Brain microvascular endothelial cell (primary cell): ENCODE results near the gene RARG.

Experiments used
- DNase-seq: peaks from one replicate; pipeline ENCODE4 v3.0.0-alpha.2; 2020
- H3K27ac ChIP-seq: fragments of 250-450 bp; sonication (Bioruptor Pico); 2 replicates; pipeline ENCODE4 v1.5.1; 2020; ENCODE audit warnings: mild to moderate bottlenecking, moderate library complexity
- H3K27me3 ChIP-seq: fragments of 250-450 bp; sonication (Bioruptor Pico); replicated peaks from 2 replicates; pipeline ENCODE4 v1.5.1; 2020; ENCODE audit warnings: mild to moderate bottlenecking
- H3K36me3 ChIP-seq: fragments of 250-450 bp; sonication (Bioruptor Pico); replicated peaks from 2 replicates; pipeline ENCODE4 v1.5.1; 2020; ENCODE audit warnings: mild to moderate bottlenecking
- H3K4me3 ChIP-seq: 2 replicates; pipeline ENCODE4 v1.5.1; 2011; ENCODE audit warnings: low read depth, mild to moderate bottlenecking, control low read depth, low read length, moderate library complexity
- CTCF ChIP-seq: IDR thresholded peaks from 2 replicates; pipeline ENCODE4 v1.5.1; 2011; ENCODE audit warnings: low read depth, mild to moderate bottlenecking, moderate library complexity, low read length, control low read depth, inconsistent platforms; ENCODE audit errors: missing control alignments
- in situ Hi-C: cut with HindIII; loops from 2 replicates; pipeline ENCODE4 v1.10.0; 2017; ENCODE audit warnings: low sequenced_read_pairs, low pct_ligation_motif_present

The RARG gene

DNA sequence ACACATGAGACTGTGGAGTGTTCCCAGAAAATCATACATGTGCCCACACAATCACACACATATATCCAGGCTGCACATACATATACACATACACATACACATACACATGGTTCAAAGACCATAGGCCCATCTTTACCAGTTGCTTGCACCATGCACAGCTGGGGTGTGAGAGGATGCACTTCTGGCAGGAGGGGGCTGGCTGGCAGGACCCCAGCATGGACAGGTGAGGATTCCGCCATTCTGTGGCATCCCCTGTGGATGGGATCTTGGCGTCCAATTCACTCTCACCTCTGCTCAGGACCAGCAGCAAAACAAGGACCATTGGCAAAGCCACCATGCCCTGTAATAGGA lies 31.9 kb downstream of the RARG start:
- no peak for TF ChIP-seq CTCF
- in situ Hi-C loops, result no loop called here
- H3K36me3 ChIP-seq, result no peaks in the 10 kb centered on the region
- no peaks in the 10 kb centered on the region for H3K27me3 ChIP-seq
- no peak for DNase-seq
- H3K4me3 ChIP-seq, result no peak overlapping the region
- H3K27ac ChIP-seq, result no peak overlapping the region

GRCh38 chr12:53199700-53200099 lies 32.3 kb downstream of the RARG start:
- no peak overlapping the region for H3K27ac ChIP-seq

GRCh38 chr12:53198486-53199110 lies 33.4 kb downstream of the RARG start:
- TF ChIP-seq CTCF, result no peak
- no peak for DNase-seq
- in situ Hi-C loops, result no loop called here
- Histone ChIP-seq H3K4me3 (no peak overlapping the region), H3K36me3 (no peaks in the 10 kb centered on the region), H3K27me3 (no peaks in the 10 kb centered on the region), H3K27ac (no peak overlapping the region)

More at GRCh38 chr12:53199700-53200099, 32.3 kb downstream of the RARG start:
- H3K36me3 ChIP-seq, result no peaks in the 10 kb centered on the region
- no peak overlapping the region for H3K4me3 ChIP-seq
- H3K27me3 ChIP-seq, result no peaks in the 10 kb centered on the region
- in situ Hi-C loops, result no loop called here
- TF ChIP-seq CTCF, result no peak
- no peak for DNase-seq

DNA sequence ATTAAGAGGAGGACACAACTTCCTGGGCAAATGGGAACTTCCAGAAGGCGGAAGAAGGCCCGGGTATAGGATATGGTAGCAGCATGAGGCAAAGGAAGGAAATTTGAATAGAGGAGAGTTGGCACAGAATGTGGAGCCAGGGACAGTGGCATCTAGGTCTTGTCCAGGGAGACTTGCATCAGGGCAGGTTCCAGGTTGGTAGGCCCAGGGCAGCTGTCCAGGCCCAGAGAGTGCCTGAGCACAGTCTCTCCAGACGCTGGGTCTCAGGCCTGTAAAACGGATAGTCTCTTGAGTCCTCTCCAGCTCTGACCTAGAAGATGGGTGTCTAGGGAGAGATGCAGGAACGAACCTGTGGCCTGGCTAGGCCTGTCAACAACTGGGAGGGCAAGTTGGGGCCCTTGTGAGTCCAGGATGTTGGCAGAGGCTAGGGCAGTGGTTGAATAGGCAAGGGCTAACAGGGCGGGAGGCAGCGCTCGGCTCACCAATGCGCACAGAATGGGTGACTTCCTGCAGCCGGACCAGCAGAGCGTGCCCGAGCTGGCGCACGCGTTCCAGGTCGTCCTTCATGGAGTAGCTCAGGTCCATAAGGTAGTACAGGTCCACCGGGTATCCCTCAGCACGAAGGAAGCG lies 34.9 kb downstream of the RARG start:
- no peak for TF ChIP-seq CTCF
- Histone ChIP-seq H3K36me3 (no peaks in the 10 kb centered on the region), H3K27me3 (no peaks in the 10 kb centered on the region), H3K4me3 (no peak overlapping the region), H3K27ac (no peak overlapping the region)
- DNase-seq, result no peak
- in situ Hi-C loops, result no loop called here

DNA sequence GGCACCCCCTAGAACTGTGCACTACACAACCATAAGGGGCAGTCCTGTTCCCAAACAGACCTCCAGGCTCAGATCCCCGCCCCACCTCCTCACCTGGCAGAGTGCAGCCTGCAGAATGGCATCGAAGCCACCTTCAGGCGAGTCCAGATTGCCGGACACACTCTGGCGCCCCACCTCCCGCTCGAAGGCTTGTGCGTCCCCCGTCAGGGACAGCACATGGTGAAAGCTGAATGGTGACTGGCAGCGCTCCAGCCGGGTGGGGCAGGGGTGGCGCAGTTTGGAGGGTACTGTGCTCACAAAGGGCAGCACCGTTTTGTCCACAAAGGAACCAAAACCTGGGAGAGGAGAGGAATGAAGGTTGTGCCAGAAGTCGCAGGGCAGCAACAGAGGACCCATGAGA lies 35.5 kb downstream of the RARG start:
- Histone ChIP-seq H3K27ac (no peak overlapping the region), H3K27me3 (no peaks in the 10 kb centered on the region), H3K36me3 (no peaks in the 10 kb centered on the region), H3K4me3 (no peak overlapping the region)
- no peak for DNase-seq
- in situ Hi-C loops, result no loop called here
- no peak for TF ChIP-seq CTCF
